HepG2 (cell line): ENCODE results near the gene COBLL1. TPM values are rescaled to one million over a fixed set of nuclear protein-coding genes. Genes with fewer than 3 reads are reported as not detected.

Experiments
- ATAC-seq: fragments of 200-7000 bp; cut with Tn5 transposase; 3 replicates; pipeline ENCODE4 v1.9.1; 2020; ENCODE audit warnings: mild to moderate bottlenecking, moderate library complexity
- BruUV-seq: library from RNA; stranded (reverse); fragments of 400-500 nt; replicated peaks from 2 replicates; lab custom pipeline; 2021; lab: Mats Ljungman, UMichigan
- CTCF ChIA-PET: fragments of 300-600 bp; formaldehyde crosslinking; extraction: SDS; loops from one replicate; lab custom pipeline; 2021; ENCODE audit warnings: low total read pairs, inconsistent platforms, low intra/inter-chr PET ratio; lab: Yijun Ruan, JAX
- POLR2A ChIA-PET: fragments of 350-600 bp; sonication (Branson Sonifier 250); formaldehyde crosslinking; loops from one replicate; lab custom pipeline; 2020; ENCODE audit warnings: antibody characterized with exemption, inconsistent platforms; lab: Yijun Ruan, JAX
- DNase-seq: peaks from one replicate; pipeline ENCODE4 v3.0.0-alpha.2; 2015; ENCODE audit warnings: low spot score
- FAIRE-seq: peaks from 3 replicates; lab custom pipeline; 2011; peaks lifted over from hg19 to GRCh38; lab: Jason Lieb, UNC
- H2AFZ ChIP-seq: one replicate; pipeline ENCODE4 v1.6.1; 2011; ENCODE audit warnings: low read length, inconsistent platforms
- H3K27ac ChIP-seq: fragments of 300-600 bp; 3 replicates; pipeline ENCODE4 v1.8.0; 2011; ENCODE audit warnings: mixed run types, mild to moderate bottlenecking, mixed read lengths, low read length, inconsistent platforms; ENCODE audit not compliant: insufficient read depth; ENCODE audit errors: extremely low read length
- H3K27me3 ChIP-seq, 2 experiments: fragments of 200-600 bp in 1 of 2; 2 replicates in 1 of 2; 3 replicates in 1 of 2; pipeline versions ENCODE4 v1.6.0 to v1.8.0; 2011; ENCODE audit warnings: low read length in 2 of 2, mild to moderate bottlenecking in 2 of 2, moderate library complexity in 2 of 2, inconsistent platforms in 1 of 2; ENCODE audit not compliant: insufficient read depth in 2 of 2, control insufficient read depth in 1 of 2
- H3K36me3 ChIP-seq, 2 experiments: fragments of 200-600 bp in 1 of 2; replicated peaks in 1 of 2; 2 replicates in 1 of 2; 3 replicates in 1 of 2; pipeline versions ENCODE4 v1.5.1 to v1.8.0; 2011; ENCODE audit warnings: low read length in 2 of 2, inconsistent platforms in 1 of 2; ENCODE audit not compliant: insufficient read depth in 2 of 2, control insufficient read depth in 1 of 2
- H3K4me1 ChIP-seq: 2 replicates; pipeline ENCODE4 v1.5.1; 2012; ENCODE audit warnings: low read length, inconsistent platforms; ENCODE audit not compliant: insufficient read depth
- H3K4me2 ChIP-seq: 2 replicates; pipeline ENCODE4 v1.6.0; 2011; ENCODE audit warnings: low read depth, low read length, inconsistent platforms
- H3K4me3 ChIP-seq, 3 experiments: fragments of 200-600 bp in 1 of 3; sonication (generic), shearing (Covaris generic) in 1 of 3; replicated peaks in 1 of 3; 2 replicates each; pipeline ENCODE4 v1.5.1; 2011 to 2016; ENCODE audit warnings: low read length in 3 of 3, inconsistent platforms in 2 of 3, low read depth in 2 of 3, mild to moderate bottlenecking in 2 of 3, control low read depth in 1 of 3, mixed read lengths in 1 of 3; ENCODE audit not compliant: insufficient read depth in 1 of 3
- H3K79me2 ChIP-seq: one replicate; pipeline ENCODE4 v1.6.1; 2011; ENCODE audit warnings: low read length, inconsistent platforms; ENCODE audit not compliant: insufficient read depth
- H3K9ac ChIP-seq: 2 replicates; pipeline ENCODE4 v1.6.0; 2011; ENCODE audit warnings: mild to moderate bottlenecking, low read depth, low read length, inconsistent platforms; ENCODE audit not compliant: insufficient read depth
- H3K9me3 ChIP-seq: 2 replicates; pipeline ENCODE4 v1.5.1; 2012; ENCODE audit warnings: mild to moderate bottlenecking, low read length
- H4K20me1 ChIP-seq: 2 replicates; pipeline ENCODE4 v1.6.0; 2011; ENCODE audit warnings: inconsistent platforms, mild to moderate bottlenecking, low read length, moderate library complexity; ENCODE audit not compliant: insufficient read depth
- EHMT2 ChIP-seq: fragments of 200-600 bp; sonication (generic); IDR thresholded peaks from 2 replicates; pipeline ENCODE4 v1.7.0; 2017; ENCODE audit warnings: antibody characterized with exemption, low read depth, low read length, borderline replicate concordance
- ETV5 ChIP-seq: IDR thresholded peaks from 2 replicates; pipeline ENCODE4 v1.6.1; 2018; ENCODE audit warnings: missing biosample characterization, missing genetic modification reagents, inconsistent platforms, borderline replicate concordance
- GATAD1 ChIP-seq: IDR thresholded peaks from 2 replicates; pipeline ENCODE4 v1.6.1; 2016; ENCODE audit warnings: missing genetic modification reagents, missing compliant biosample characterization
- HNF4A ChIP-seq: sonication (generic); formaldehyde crosslinking; IDR thresholded peaks from 2 replicates; pipeline ENCODE4 v1.4.0; 2020; ENCODE audit warnings: missing genetic modification reagents
- KDM1A ChIP-seq: IDR thresholded peaks from 2 replicates; pipeline ENCODE4 v1.6.1; 2016; ENCODE audit warnings: missing compliant biosample characterization
- KMT2A ChIP-seq: sonication (generic); formaldehyde crosslinking; IDR thresholded peaks from 2 replicates; pipeline ENCODE4 v1.4.0; 2020; ENCODE audit warnings: missing genetic modification reagents
- NFYB ChIP-seq: sonication (generic); formaldehyde crosslinking; IDR thresholded peaks from 2 replicates; pipeline ENCODE4 v1.4.0; 2020; ENCODE audit warnings: missing genetic modification reagents
- POGZ ChIP-seq: sonication (generic); formaldehyde crosslinking; IDR thresholded peaks from 2 replicates; pipeline ENCODE4 v1.4.0; 2020; ENCODE audit warnings: mild to moderate bottlenecking, missing genetic modification reagents
- POLR2G ChIP-seq: fragments of 200-400 bp; formaldehyde crosslinking; IDR thresholded peaks from 2 replicates; pipeline ENCODE4 v1.6.1; 2018; ENCODE audit warnings: mild to moderate bottlenecking, low read depth, low read length, moderate library complexity
- PRDM10 ChIP-seq: sonication (generic); formaldehyde crosslinking; IDR thresholded peaks from 2 replicates; pipeline ENCODE4 v1.4.0; 2020; ENCODE audit warnings: low read depth, missing genetic modification reagents
- RBM22 ChIP-seq: fragments of 200-400 bp; formaldehyde crosslinking; optimal IDR thresholded peaks from 2 replicates; pipeline ENCODE3; 2017; ENCODE audit warnings: mild to moderate bottlenecking, low read length, moderate library complexity
- RCOR2 ChIP-seq: IDR thresholded peaks from 2 replicates; pipeline ENCODE4 v1.6.1; 2016; ENCODE audit warnings: missing biosample characterization, missing genetic modification reagents
- SALL1 ChIP-seq: sonication (generic); formaldehyde crosslinking; IDR thresholded peaks from 2 replicates; pipeline ENCODE4 v1.8.0; 2022; ENCODE audit warnings: mild to moderate bottlenecking, missing genetic modification reagents
- ZMYM2 ChIP-seq: sonication (generic); formaldehyde crosslinking; IDR thresholded peaks from 2 replicates; pipeline ENCODE4 v1.8.0; 2022; ENCODE audit warnings: mild to moderate bottlenecking, missing genetic modification reagents
- ZMYM4 ChIP-seq: sonication (generic); formaldehyde crosslinking; IDR thresholded peaks from 2 replicates; pipeline ENCODE4 v1.8.1; 2023; ENCODE audit warnings: mild to moderate bottlenecking, missing genetic modification reagents
- ZNF292 ChIP-seq: sonication (generic); formaldehyde crosslinking; IDR thresholded peaks from 2 replicates; pipeline ENCODE4 v1.8.1; 2022; ENCODE audit warnings: mild to moderate bottlenecking, low read depth, missing genetic modification reagents, borderline replicate concordance
- ZNF354B ChIP-seq: sonication (generic); formaldehyde crosslinking; IDR thresholded peaks from 2 replicates; pipeline ENCODE4 v1.8.0; 2022; ENCODE audit warnings: mild to moderate bottlenecking, missing genetic modification reagents
- ZNF569 ChIP-seq: sonication (generic); formaldehyde crosslinking; IDR thresholded peaks from 2 replicates; pipeline ENCODE4 v1.5.0; 2020; ENCODE audit warnings: mild to moderate bottlenecking, missing genetic modification reagents, moderate library complexity, borderline replicate concordance
- ZNF879 ChIP-seq: sonication (generic); formaldehyde crosslinking; IDR thresholded peaks from 2 replicates; pipeline ENCODE4 v1.8.1; 2023; ENCODE audit warnings: missing genetic modification reagents
- WGBS: methylation state at CpG from one replicate; pipeline ENCODE4 v1.1.6; 2017; ENCODE audit warnings: low lambda C conversion rate; 5-methylcytosine and 5-hydroxymethylcytosine counted together
- in situ Hi-C: cut with HindIII; loops from 2 replicates; pipeline ENCODE4 v1.10.0; 2017; ENCODE audit warnings: low pct_unique_long_range_greater_than_20kb; ENCODE audit not compliant: extremely low pct_ligation_motif_present
- intact Hi-C: fragments of 100-400 bp; cut with micrococcal nuclease; formaldehyde crosslinking; loops from one replicate; pipeline ENCODE4 v1.10.0; 2022; ENCODE audit not compliant: unreplicated experiment
- polyA plus RNA-seq, 8 experiments: library from polyadenylated mRNA; depleted of rRNA in 3 of 8; stranded (reverse) in 7 of 8; unstranded in 1 of 8; fragments of >200 nt; fragmentation: Illumina TruSeq in 4 of 8; extraction: Trizol in 4 of 8; gene quantifications; 2 replicates each; pipeline versions ENCODE4 v1.2.1 to v1.2.3, GENCODE V29; 2011 to 2016; ENCODE audit warnings: low read depth in 4 of 8, missing spikeins in 1 of 8, mixed read lengths in 1 of 8; ENCODE audit not compliant: insufficient read depth in 1 of 8
- total RNA-seq, 5 experiments: library from RNA; depleted of rRNA; stranded (reverse); fragments of >200 nt; fragmentation: Illumina TruSeq; extraction: Trizol; gene quantifications; 2 replicates each; pipeline ENCODE4 v1.2.3, GENCODE V29; 2016; ENCODE audit warnings: low read depth in 1 of 5
- TF ChIP-seq, protein P1 (sequence below): sonication (generic); formaldehyde crosslinking; IDR thresholded peaks from 2 replicates; pipeline ENCODE4 v1.5.0; 2020; ENCODE audit warnings: mild to moderate bottlenecking, missing genetic modification reagents

Gene COBLL1
- total and polyA plus RNA-seq, 2 of the 13 experiments (the other 11 are each of a cell fraction or from before 2014, with no cell fraction given), result 32.6 to 86.8 TPM

- Histone ChIP-seq H3K27me3 (no peaks in the 10 kb centered on the region; a peak in 1 of 5 replicates), H4K20me1 (no peaks in the 10 kb centered on the region), H3K4me1 (peaks cover 55% of the 10 kb centered on the region), H3K9me3 (no peaks in the 10 kb centered on the region), H3K27ac (peak overlapping the region; percentile 99), H3K79me2 (peaks cover 89% of the 10 kb centered on the region), H3K4me3 (peak overlapping the region in 2 of 3 experiments; percentile 6 to 89; a peak in 3 of 6 replicates), H3K4me2 (peak overlapping the region; percentile 89), H3K36me3 (0 out of 5 replicates have a peak, but pooled peaks cover 2 to 4% of the 10 kb centered on the region in 2 experiments), H2AFZ (no peak overlapping the region), H3K9ac (no peak overlapping the region)
- WGBS, result 90% methylated on average over 3 of the region's 3 CpGs
- FAIRE-seq (no peak), DNase-seq (no peak), ATAC-seq (no peak)
- ChIA-PET CTCF (no interaction called here), POLR2A (no interaction called here)
- no TSS peak for BruUV-seq
- intact Hi-C loops, result no loop called here
- in situ Hi-C loops, result no loop called here
- TF ChIP-seq EHMT2, result no peak
- TF ChIP-seq ZMYM4 (CRISPR knock-in tag), result peak; percentile 81
- TF ChIP-seq KMT2A (CRISPR knock-in tag), result 0 out of 2 replicates have a peak, but pooled peaks have one; percentile 42
- no peak for TF ChIP-seq ZNF569 (CRISPR knock-in tag)
- TF ChIP-seq ZNF354B (CRISPR knock-in tag), result 0 out of 2 replicates have a peak, but pooled peaks have one; percentile 17
- TF ChIP-seq PRDM10 (CRISPR knock-in tag), result no peak
- no peak for TF ChIP-seq GATAD1 (CRISPR knock-in tag)
- no peak for TF ChIP-seq NFYB (CRISPR knock-in tag)
- TF ChIP-seq, protein P1, sequence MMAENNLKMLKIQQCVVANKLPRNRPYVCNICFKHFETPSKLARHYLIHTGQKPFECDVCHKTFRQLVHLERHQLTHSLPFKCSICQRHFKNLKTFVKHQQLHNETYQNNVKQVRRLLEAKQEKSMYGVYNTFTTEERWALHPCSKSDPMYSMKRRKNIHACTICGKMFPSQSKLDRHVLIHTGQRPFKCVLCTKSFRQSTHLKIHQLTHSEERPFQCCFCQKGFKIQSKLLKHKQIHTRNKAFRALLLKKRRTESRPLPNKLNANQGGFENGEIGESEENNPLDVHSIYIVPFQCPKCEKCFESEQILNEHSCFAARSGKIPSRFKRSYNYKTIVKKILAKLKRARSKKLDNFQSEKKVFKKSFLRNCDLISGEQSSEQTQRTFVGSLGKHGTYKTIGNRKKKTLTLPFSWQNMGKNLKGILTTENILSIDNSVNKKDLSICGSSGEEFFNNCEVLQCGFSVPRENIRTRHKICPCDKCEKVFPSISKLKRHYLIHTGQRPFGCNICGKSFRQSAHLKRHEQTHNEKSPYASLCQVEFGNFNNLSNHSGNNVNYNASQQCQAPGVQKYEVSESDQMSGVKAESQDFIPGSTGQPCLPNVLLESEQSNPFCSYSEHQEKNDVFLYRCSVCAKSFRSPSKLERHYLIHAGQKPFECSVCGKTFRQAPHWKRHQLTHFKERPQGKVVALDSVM, result peak; percentile 98
- 0 out of 2 replicates have a peak, but pooled peaks have one; percentile 34 for TF ChIP-seq POLR2G
- peak; percentile 65 for TF ChIP-seq HNF4A
- peak; percentile 26; the same call in 1 of the 2 replicates for TF ChIP-seq ZNF292 (CRISPR knock-in tag)
- peak; percentile 86 for TF ChIP-seq ZMYM2 (CRISPR knock-in tag)
- peak; percentile 83 for TF ChIP-seq POGZ (CRISPR knock-in tag)
- TF ChIP-seq KDM1A (CRISPR knock-in tag), result 0 out of 2 replicates have a peak, but pooled peaks have one; percentile 45
- peak; percentile 43; the same call in 1 of the 2 replicates for TF ChIP-seq SALL1
- TF ChIP-seq ZNF879, result no peak
- peak; percentile 91 for TF ChIP-seq RBM22
- TF ChIP-seq RCOR2, result peak; percentile 66; the same call in 1 of the 2 replicates
- no peak for TF ChIP-seq ETV5
Measured at GRCh38 chr2:164837807-164838206, 3.8 kb downstream of the COBLL1 start.
